Karpas-422 (cell line): ENCODE results near the gene GLIPR1. TPM values are rescaled to one million over a fixed set of nuclear protein-coding genes. Genes with fewer than 3 reads are reported as not detected.
A peak's percentile ranks its signal among the peaks of the same experiment; 100 is the strongest.
"Not testable (repeated sequence)": the region's sequence is repeated elsewhere in the genome, so short reads cannot be mapped to it uniquely, and the experiment has no call there.

ENCODE experiments used
- DNase-seq: peaks from one replicate; pipeline ENCODE4 v3.0.0-alpha.2; 2015
- H2AFZ ChIP-seq: fragments of 200-600 bp; sonication (generic); 2 replicates; pipeline ENCODE4 v1.6.1; 2014; ENCODE audit warnings: antibody characterized with exemption, low read length, mixed read lengths
- H3K27ac ChIP-seq: fragments of 200-600 bp; sonication (generic); 2 replicates; pipeline ENCODE4 v1.5.1; 2014; ENCODE audit warnings: mild to moderate bottlenecking, low read length, moderate library complexity
- H3K27me3 ChIP-seq: fragments of 200-600 bp; sonication (generic); 2 replicates; pipeline ENCODE4 v1.6.1; 2014; ENCODE audit warnings: low read length, mixed read lengths
- H3K36me3 ChIP-seq: fragments of 200-600 bp; sonication (generic); 2 replicates; pipeline ENCODE4 v1.6.1; 2014; ENCODE audit warnings: low read length, mixed read lengths; ENCODE audit not compliant: insufficient read depth
- H3K4me1 ChIP-seq: fragments of 200-600 bp; sonication (generic); 2 replicates; pipeline ENCODE4 v1.6.1; 2014; ENCODE audit warnings: mild to moderate bottlenecking, low read length, mixed read lengths
- H3K4me2 ChIP-seq: fragments of 200-600 bp; sonication (generic); 2 replicates; pipeline ENCODE4 v1.6.1; 2014; ENCODE audit warnings: low read length, low read depth, mild to moderate bottlenecking; ENCODE audit not compliant: poor library complexity, severe bottlenecking
- H3K4me3 ChIP-seq: fragments of 200-600 bp; sonication (generic); 2 replicates; pipeline ENCODE4 v1.5.1; 2014; ENCODE audit warnings: mild to moderate bottlenecking, antibody characterized with exemption, low read length, mixed read lengths
- H3K79me2 ChIP-seq: fragments of 200-600 bp; sonication (generic); 2 replicates; pipeline ENCODE4 v1.6.1; 2014; ENCODE audit warnings: mild to moderate bottlenecking, low read length, mixed read lengths
- H3K9ac ChIP-seq: fragments of 200-600 bp; sonication (generic); 2 replicates; pipeline ENCODE4 v1.6.0; 2014; ENCODE audit warnings: low read length
- H3K9me2 ChIP-seq: fragments of 200-600 bp; sonication (generic), shearing (Covaris generic); replicated peaks from 2 replicates; pipeline ENCODE4 v1.6.0; 2014; ENCODE audit warnings: mild to moderate bottlenecking, low read length, moderate library complexity; ENCODE audit not compliant: insufficient read depth
- H3K9me3 ChIP-seq: fragments of 300-700, 200-600 bp; sonication (generic); 2 replicates; pipeline ENCODE4 v1.6.1; 2014; ENCODE audit warnings: low read length, mixed read lengths
- H4K20me1 ChIP-seq: fragments of 200-600 bp; sonication (generic); 2 replicates; pipeline ENCODE4 v1.6.1; 2014; ENCODE audit warnings: mild to moderate bottlenecking, antibody characterized with exemption, low read length, low read depth; ENCODE audit not compliant: insufficient read depth
- total RNA-seq: library from RNA; depleted of rRNA; stranded (reverse); fragments of >200 nt; shearing (Covaris generic); gene quantifications from 2 replicates; pipeline ENCODE4 v1.2.3, GENCODE V29; 2014; ENCODE audit warnings: low replicate concordance; rRNA removed

GLIPR1 gene
- 55.0 and 149 TPM in 2 replicates for total RNA-seq

GRCh38 chr12:75480469-75480949 is at the start of gene GLIPR1:
TSS of gene GLIPR1 (plus strand) at chr12:75480755. CDS start at chr12:75480881, 126 bp downstream.
- Histone ChIP-seq H3K79me2 (peaks cover 37% of the 10 kb centered on the region), H3K9ac (peak within 1 kb of the TSS; percentile 77)

GRCh38 chr12:75432924-75433323 is 47.6 kb upstream of the GLIPR1 start:
- no peaks in the 10 kb centered on the region for H4K20me1 ChIP-seq
- H2AFZ ChIP-seq: peak overlapping the region; percentile 19; the same call in 1 of the 2 replicates
- 0 out of 2 replicates have a peak, but pooled peaks cover 3% of the 10 kb centered on the region for H3K36me3 ChIP-seq
- no peak for DNase-seq
- no peak overlapping the region for H3K9ac ChIP-seq
- H3K4me3 ChIP-seq: no peak overlapping the region
- no peak overlapping the region for H3K27ac ChIP-seq
- H3K79me2 ChIP-seq: no peaks in the 10 kb centered on the region
- H3K4me1 ChIP-seq: no peaks in the 10 kb centered on the region
- no peaks in the 10 kb centered on the region for H3K27me3 ChIP-seq
- H3K9me3 ChIP-seq: peaks cover 36% of the 10 kb centered on the region
- no peak overlapping the region for H3K4me2 ChIP-seq
- no peaks in the 10 kb centered on the region for H3K9me2 ChIP-seq

More at GRCh38 chr12:75480469-75480949, at the start of gene GLIPR1:
- Histone ChIP-seq H3K4me1 (peaks cover 88% of the 10 kb centered on the region), H2AFZ (peak within 1 kb of the TSS; percentile 68), H3K4me3 (peak within 1 kb of the TSS; percentile 73), H3K4me2 (peak within 1 kb of the TSS; percentile 87), H3K27ac (peak within 1 kb of the TSS; percentile 93), H3K9me3 (no peaks in the 10 kb centered on the region), H3K9me2 (no peaks in the 10 kb centered on the region), H3K27me3 (no peaks in the 10 kb centered on the region), H4K20me1 (no peaks in the 10 kb centered on the region), H3K36me3 (peaks cover 7% of the 10 kb centered on the region; the same call in 1 of the 2 replicates)
- DNase-seq: peak; percentile 92

GRCh38 chr12:75437564-75437963 is 43.0 kb upstream of the GLIPR1 start:
- no peaks in the 10 kb centered on the region for H3K27me3 ChIP-seq
- peaks cover 19% of the 10 kb centered on the region for H3K9me3 ChIP-seq
- no peak overlapping the region for H3K9ac ChIP-seq
- H3K4me1 ChIP-seq: no peaks in the 10 kb centered on the region
- H4K20me1 ChIP-seq: no peaks in the 10 kb centered on the region
- H3K4me3 ChIP-seq: no peak overlapping the region; the same call in 1 of the 2 replicates
- H3K36me3 ChIP-seq: no peaks in the 10 kb centered on the region
- no peak overlapping the region for H3K27ac ChIP-seq
- H2AFZ ChIP-seq: 0 out of 2 replicates have a peak overlapping the region, but pooled peaks have one; percentile 41
- H3K9me2 ChIP-seq: no peaks in the 10 kb centered on the region
- peak; percentile 55 for DNase-seq
- H3K4me2 ChIP-seq: no peak overlapping the region
- H3K79me2 ChIP-seq: no peaks in the 10 kb centered on the region

- no peak for DNase-seq
- Histone ChIP-seq H2AFZ (no peak overlapping the region), H4K20me1 (no peaks in the 10 kb centered on the region), H3K27me3 (no peaks in the 10 kb centered on the region), H3K9me3 (peaks cover 19% of the 10 kb centered on the region), H3K79me2 (no peaks in the 10 kb centered on the region), H3K4me2 (no peak overlapping the region), H3K9me2 (no peaks in the 10 kb centered on the region), H3K9ac (no peak overlapping the region), H3K36me3 (no peaks in the 10 kb centered on the region), H3K4me1 (no peaks in the 10 kb centered on the region), H3K27ac (no peak overlapping the region), H3K4me3 (no peak overlapping the region)
Observed at GRCh38 chr12:75438059-75438754, 42.3 kb upstream of the GLIPR1 start.

GRCh38 chr12:75439048-75439447 is 41.5 kb upstream of the GLIPR1 start:
- Histone ChIP-seq H3K79me2 (no peaks in the 10 kb centered on the region), H3K9me2 (no peaks in the 10 kb centered on the region), H3K4me3 (no peak overlapping the region), H3K27me3 (no peaks in the 10 kb centered on the region), H3K9ac (no peak overlapping the region), H4K20me1 (no peaks in the 10 kb centered on the region), H3K4me1 (no peaks in the 10 kb centered on the region), H3K36me3 (no peaks in the 10 kb centered on the region), H2AFZ (no peak overlapping the region), H3K4me2 (no peak overlapping the region), H3K27ac (no peak overlapping the region), H3K9me3 (peaks cover 19% of the 10 kb centered on the region)
- DNase-seq: no peak

- Histone ChIP-seq H3K9me3 (peaks cover 15% of the 10 kb centered on the region), H4K20me1 (no peaks in the 10 kb centered on the region), H3K79me2 (no peaks in the 10 kb centered on the region), H3K4me3 (no peak overlapping the region), H3K4me2 (no peak overlapping the region), H3K9me2 (no peaks in the 10 kb centered on the region), H3K36me3 (no peaks in the 10 kb centered on the region), H3K27ac (no peak overlapping the region), H3K4me1 (no peaks in the 10 kb centered on the region), H3K9ac (no peak overlapping the region), H2AFZ (no peak overlapping the region), H3K27me3 (no peaks in the 10 kb centered on the region)
- DNase-seq: no peak
Observed at GRCh38 chr12:75439930-75440329, 40.6 kb upstream of the GLIPR1 start.

- H3K79me2 ChIP-seq, H2AFZ ChIP-seq, H3K27ac ChIP-seq, H3K27me3 ChIP-seq, H3K36me3 ChIP-seq, H3K4me2 ChIP-seq, DNase-seq, H3K4me3 ChIP-seq, H4K20me1 ChIP-seq, H3K9me2 ChIP-seq, H3K9me3 ChIP-seq, H3K4me1 ChIP-seq, H3K9ac ChIP-seq: not testable (repeated sequence)
Observed at GRCh38 chr12:75441687-75442449, 38.7 kb upstream of the GLIPR1 start.

GRCh38 chr12:75442454-75442853 is 38.1 kb upstream of the GLIPR1 start:
- not testable (repeated sequence) for H4K20me1 ChIP-seq, H3K36me3 ChIP-seq, H3K4me3 ChIP-seq, H2AFZ ChIP-seq, H3K79me2 ChIP-seq, H3K4me2 ChIP-seq, DNase-seq, H3K9me2 ChIP-seq, H3K27ac ChIP-seq, H3K27me3 ChIP-seq, H3K9ac ChIP-seq, H3K4me1 ChIP-seq, H3K9me3 ChIP-seq
